GM23338 (cell line): Measurements from ENCODE around the gene NLRP9. TPM values are rescaled to one million over a fixed set of nuclear protein-coding genes. Genes with fewer than 3 reads are reported as not detected.
"Not testable (repeated sequence)": the region's sequence is repeated elsewhere in the genome, so short reads cannot be mapped to it uniquely, and the experiment has no call there.

Source experiments
- ATAC-seq: fragments of 200-7000 bp; cut with Tn5 transposase; 3 replicates; pipeline ENCODE4 v1.9.1; 2020
- DNase-seq: peaks from one replicate; pipeline ENCODE4 v3.0.0-alpha.2; 2015; ENCODE audit warnings: low spot score
- H2AFZ ChIP-seq: fragments of 200-600 bp; sonication (generic); 2 replicates; pipeline ENCODE4 v1.8.0; 2016; ENCODE audit warnings: antibody characterized with exemption, mild to moderate bottlenecking, moderate library complexity
- H3F3A ChIP-seq: fragments of 200-600 bp; sonication (generic); replicated peaks from 2 replicates; pipeline ENCODE4 v1.8.0; 2017; ENCODE audit warnings: antibody characterized with exemption, mixed run types, low read depth
- H3K27ac ChIP-seq: fragments of 200-600 bp; sonication (generic); 2 replicates; pipeline ENCODE4 v1.6.1; 2016; ENCODE audit warnings: low read depth
- H3K27me3 ChIP-seq: fragments of 200-600 bp; sonication (generic); 2 replicates; pipeline ENCODE4 v1.8.0; 2016; ENCODE audit warnings: mild to moderate bottlenecking, mixed run types, moderate library complexity; ENCODE audit not compliant: insufficient read depth
- H3K36me3 ChIP-seq: fragments of 200-600 bp; sonication (generic); 2 replicates; pipeline ENCODE4 v1.8.0; 2016; ENCODE audit warnings: mild to moderate bottlenecking; ENCODE audit not compliant: insufficient read depth
- H3K4me1 ChIP-seq: fragments of 200-600 bp; sonication (generic); 2 replicates; pipeline ENCODE4 v1.8.0; 2016; ENCODE audit warnings: mild to moderate bottlenecking, moderate library complexity; ENCODE audit not compliant: insufficient read depth
- H3K4me2 ChIP-seq: fragments of 200-600 bp; sonication (generic); 2 replicates; pipeline ENCODE4 v1.7.1; 2017; ENCODE audit warnings: mixed run types
- H3K4me3 ChIP-seq: fragments of 200-600 bp; sonication (generic); 2 replicates; pipeline ENCODE4 v1.6.1; 2016; ENCODE audit warnings: mixed run types
- H3K79me2 ChIP-seq: fragments of 200-600 bp; sonication (generic); replicated peaks from 2 replicates; pipeline ENCODE4 v1.8.0; 2017; ENCODE audit warnings: mild to moderate bottlenecking; ENCODE audit not compliant: insufficient read depth
- H3K9me2 ChIP-seq: fragments of 200-600 bp; sonication (generic); 2 replicates; pipeline ENCODE4 v1.8.0; 2017; ENCODE audit not compliant: insufficient read depth
- H4K20me1 ChIP-seq: fragments of 200-600 bp; sonication (generic); replicated peaks from 2 replicates; pipeline ENCODE4 v1.8.0; 2017; ENCODE audit warnings: mild to moderate bottlenecking; ENCODE audit not compliant: insufficient read depth
- H3K27ac Mint-ChIP-seq: 2 replicates; pipeline ENCODE4 v1.8.0; 2020; ENCODE audit warnings: inconsistent platforms, mild to moderate bottlenecking, moderate library complexity, mixed read lengths
- H3K27me3 Mint-ChIP-seq: 3 replicates; pipeline ENCODE4 v1.8.0; 2022; ENCODE audit warnings: low read depth, mild to moderate bottlenecking, moderate library complexity, mixed read lengths, inconsistent platforms; ENCODE audit not compliant: insufficient read depth, poor library complexity
- H3K36me3 Mint-ChIP-seq: 3 replicates; pipeline ENCODE4 v1.8.0; 2021; ENCODE audit warnings: low read depth, mild to moderate bottlenecking, inconsistent platforms, moderate library complexity, mixed read lengths
- H3K4me1 Mint-ChIP-seq: 3 replicates; pipeline ENCODE4 v1.8.0; 2020; ENCODE audit warnings: mild to moderate bottlenecking, inconsistent platforms, mixed read lengths
- H3K4me3 Mint-ChIP-seq: 3 replicates; pipeline ENCODE4 v1.8.0; 2021; ENCODE audit warnings: moderate library complexity, mild to moderate bottlenecking, inconsistent platforms, mixed read lengths
- H3K9me3 Mint-ChIP-seq: 3 replicates; pipeline ENCODE4 v1.8.0; 2020; ENCODE audit warnings: moderate library complexity, mild to moderate bottlenecking, inconsistent platforms, mixed read lengths
- CREB1 ChIP-seq: fragments of 250-450 bp; sonication (Bioruptor Pico); IDR thresholded peaks from 2 replicates; pipeline ENCODE4 v1.5.0; 2020; ENCODE audit warnings: low read depth, mild to moderate bottlenecking, moderate library complexity
- CTCF ChIP-seq, 2 experiments: fragments of 200-600 bp in 1 of 2; sonication (generic) in 1 of 2; conservative IDR thresholded peaks; 2 replicates each; pipeline versions ENCODE4 v1.5.1 to v1.6.1; 2016 to 2017; ENCODE audit warnings: antibody characterized with exemption in 2 of 2, low read depth in 2 of 2, mild to moderate bottlenecking in 2 of 2, moderate library complexity in 1 of 2
- ETS1 ChIP-seq: IDR thresholded peaks from 2 replicates; pipeline ENCODE4 v1.6.1; 2016; ENCODE audit warnings: antibody characterized with exemption
- EZH2phosphoT487 ChIP-seq: fragments of 200-600 bp; sonication (generic); IDR thresholded peaks from one replicate; pipeline ENCODE4 v1.8.1; 2018; ENCODE audit warnings: antibody characterized with exemption; ENCODE audit not compliant: unreplicated experiment
- ZNF114 ChIP-seq: fragments of 250-450 bp; sonication (Bioruptor Pico); IDR thresholded peaks from 2 replicates; pipeline ENCODE4 v1.5.0; 2020; ENCODE audit warnings: mild to moderate bottlenecking, moderate library complexity
- ZNF331 ChIP-seq: fragments of 250-450 bp; sonication (Bioruptor Pico); IDR thresholded peaks from 2 replicates; pipeline ENCODE4 v1.5.0; 2020; ENCODE audit warnings: low read depth, mild to moderate bottlenecking, moderate library complexity
- polyA plus RNA-seq: library from polyadenylated mRNA; unstranded; fragments of >200 nt; fragmentation: Nextera tagmentation; extraction: Ambion mirVana; gene quantifications from 2 replicates; pipeline ENCODE4 v1.2.1, GENCODE V29; 2016
- total RNA-seq: library from RNA; depleted of rRNA; stranded (reverse); fragments of >200 nt; shearing (Covaris generic); gene quantifications from 2 replicates; pipeline ENCODE4 v1.2.3, GENCODE V29; 2014

NLRP9 gene
- total and polyA plus RNA-seq, 2 experiments from 2014 or later: not detected

GRCh38 chr19:55750715-55751114 is 12.5 kb upstream of the NLRP9 start:
- TF ChIP-seq ETS1 (no peak), CREB1 (CRISPR knock-in tag) (no peak), EZH2phosphoT487 (no peak), ZNF331 (no peak)
- no peaks in the 10 kb centered on the region for H3K27me3 ChIP-seq
- no peak overlapping the region for H3K4me3 ChIP-seq
- no peak overlapping the region for H3K4me2 ChIP-seq
- no peaks in the 10 kb centered on the region for H3K9me2 ChIP-seq
- no peak overlapping the region for H2AFZ ChIP-seq
- no peaks in the 10 kb centered on the region for H3K79me2 ChIP-seq
- Mint-ChIP-seq H3K4me3 (no peak overlapping the region), H3K36me3 (peaks cover 31% of the 10 kb centered on the region; the same call in 2 of the 3 replicates), H3K4me1 (no peaks in the 10 kb centered on the region), H3K27me3 (no peaks in the 10 kb centered on the region), H3K27ac (no peak overlapping the region), H3K9me3 (peaks cover 80% of the 10 kb centered on the region)
- H4K20me1 ChIP-seq: no peaks in the 10 kb centered on the region
- ATAC-seq (no peak), DNase-seq (no peak)
- no peaks in the 10 kb centered on the region for H3F3A ChIP-seq
- no peaks in the 10 kb centered on the region for H3K4me1 ChIP-seq
- H3K36me3 ChIP-seq: peaks cover 8% of the 10 kb centered on the region; the same call in 1 of the 2 replicates
- H3K27ac ChIP-seq: no peak overlapping the region

GRCh38 chr19:55730378-55730777 is 7.8 kb downstream of the NLRP9 start:
- Mint-ChIP-seq H3K36me3 (peaks cover 30% of the 10 kb centered on the region), H3K9me3 (peaks cover 94% of the 10 kb centered on the region)
- H3K4me3 ChIP-seq, H3K27ac Mint-ChIP-seq, H3K9me2 ChIP-seq, ATAC-seq, H3K27me3 ChIP-seq, H3F3A ChIP-seq, H4K20me1 ChIP-seq, H3K4me1 ChIP-seq, H3K27me3 Mint-ChIP-seq, DNase-seq, H3K4me1 Mint-ChIP-seq, H3K27ac ChIP-seq, H2AFZ ChIP-seq, H3K4me2 ChIP-seq, H3K79me2 ChIP-seq, H3K4me3 Mint-ChIP-seq, H3K36me3 ChIP-seq: not testable (repeated sequence)

- H3K4me3 ChIP-seq: no peak overlapping the region
- H3K9me2 ChIP-seq: no peaks in the 10 kb centered on the region
- H3K27ac Mint-ChIP-seq: no peak overlapping the region
- peaks cover 1% of the 10 kb centered on the region for H3K27me3 Mint-ChIP-seq
- H3K79me2 ChIP-seq: no peaks in the 10 kb centered on the region
- H3K36me3 Mint-ChIP-seq: peaks cover 44% of the 10 kb centered on the region
- no peak overlapping the region for H2AFZ ChIP-seq
- no peaks in the 10 kb centered on the region; the same call in 1 of the 2 replicates for H3K36me3 ChIP-seq
- H3K9me3 Mint-ChIP-seq: peaks cover 95% of the 10 kb centered on the region
- H3F3A ChIP-seq: no peaks in the 10 kb centered on the region
- H3K27ac ChIP-seq: no peak overlapping the region
- no peak for TF ChIP-seq ETS1
- no peak for TF ChIP-seq CTCF (conservative IDR thresholded peaks at IDR 0.05; ENCODE audit: low read depth in 2 of 2)
- no peak for TF ChIP-seq ZNF114 (CRISPR knock-in tag)
- no peak for TF ChIP-seq CREB1 (CRISPR knock-in tag)
- no peak for TF ChIP-seq ZNF331
- H3K4me2 ChIP-seq: no peak overlapping the region
- H4K20me1 ChIP-seq: no peaks in the 10 kb centered on the region
- DNase-seq: no peak
- H3K4me3 Mint-ChIP-seq: no peak overlapping the region
- no peaks in the 10 kb centered on the region for H3K27me3 ChIP-seq
- H3K4me1 ChIP-seq: no peaks in the 10 kb centered on the region
- no peak for ATAC-seq
- H3K4me1 Mint-ChIP-seq: no peaks in the 10 kb centered on the region
Measured at GRCh38 chr19:55723491-55723890, 14.7 kb downstream of the NLRP9 start.
